H9 (cell line): Measurements from ENCODE around the gene CAMK2N2. TPM values are rescaled to one million over a fixed set of nuclear protein-coding genes. Genes with fewer than 3 reads are reported as not detected.

Experiments
- DNase-seq: peaks from one replicate; pipeline ENCODE4 v3.0.0-alpha.2; 2017
- H2AFZ ChIP-seq: one replicate; pipeline ENCODE4 v1.6.1; 2013; ENCODE audit warnings: mild to moderate bottlenecking, low read length, control low read depth, moderate library complexity
- H2AK5ac ChIP-seq: 2 replicates; pipeline ENCODE4 v1.6.1; 2013; ENCODE audit warnings: low read length, control low read depth, mixed read lengths; ENCODE audit not compliant: insufficient read length
- H2BK120ac ChIP-seq: one replicate; pipeline ENCODE4 v1.6.1; 2013; ENCODE audit warnings: low read depth, mild to moderate bottlenecking, low read length, control low read depth, inconsistent platforms; ENCODE audit not compliant: poor library complexity, severe bottlenecking
- H2BK12ac ChIP-seq: 2 replicates; pipeline ENCODE4 v1.6.1; 2013; ENCODE audit warnings: low read length, control low read depth, mixed read lengths, low read depth; ENCODE audit not compliant: insufficient read length
- H2BK15ac ChIP-seq: 2 replicates; pipeline ENCODE4 v1.6.1; 2013; ENCODE audit warnings: low read depth, low read length, control low read depth
- H2BK20ac ChIP-seq: one replicate; pipeline ENCODE4 v1.6.1; 2013; ENCODE audit warnings: low read depth, mild to moderate bottlenecking, low read length, control low read depth, inconsistent platforms; ENCODE audit not compliant: poor library complexity, severe bottlenecking
- H2BK5ac ChIP-seq: 2 replicates; pipeline ENCODE4 v1.6.1; 2013; ENCODE audit warnings: low read length, control low read depth, mixed read lengths; ENCODE audit not compliant: insufficient read length
- H3K14ac ChIP-seq: 2 replicates; pipeline ENCODE4 v1.6.1; 2013; ENCODE audit warnings: low read length, control low read depth; ENCODE audit not compliant: insufficient read depth
- H3K18ac ChIP-seq: 2 replicates; pipeline ENCODE4 v1.6.1; 2013; ENCODE audit warnings: low read depth, mild to moderate bottlenecking, mixed read lengths, low read length, control low read depth; ENCODE audit not compliant: insufficient read length
- H3K23ac ChIP-seq: 2 replicates; pipeline ENCODE4 v1.6.1; 2013; ENCODE audit warnings: low read length, control low read depth, mixed read lengths, low read depth; ENCODE audit not compliant: insufficient read length
- H3K23me2 ChIP-seq: 2 replicates; pipeline ENCODE4 v1.6.1; 2013; ENCODE audit warnings: low read depth, mild to moderate bottlenecking, mixed read lengths, low read length, control low read depth; ENCODE audit not compliant: insufficient read length, poor library complexity, severe bottlenecking
- H3K27ac ChIP-seq: 2 replicates; pipeline ENCODE4 v1.5.1; 2013; ENCODE audit warnings: low read length, control low read depth, mixed read lengths, low read depth; ENCODE audit not compliant: insufficient read length
- H3K27me3 ChIP-seq: 2 replicates; pipeline ENCODE4 v1.6.1; 2013; ENCODE audit warnings: low read length, control low read depth, inconsistent platforms; ENCODE audit not compliant: insufficient read depth
- H3K4ac ChIP-seq: 2 replicates; pipeline ENCODE4 v1.6.1; 2013; ENCODE audit warnings: low read depth, mild to moderate bottlenecking, control low read depth, inconsistent platforms, low read length, moderate library complexity
- H3K4me1 ChIP-seq: 2 replicates; pipeline ENCODE4 v1.6.1; 2013; ENCODE audit warnings: low read length, control low read depth, inconsistent platforms; ENCODE audit not compliant: insufficient read depth
- H3K4me2 ChIP-seq: 2 replicates; pipeline ENCODE4 v1.6.1; 2013; ENCODE audit warnings: low read length, control low read depth, mixed read lengths; ENCODE audit not compliant: insufficient read length, insufficient read depth
- H3K56ac ChIP-seq: 2 replicates; pipeline ENCODE4 v1.6.1; 2013; ENCODE audit warnings: low read depth, mild to moderate bottlenecking, mixed read lengths, low read length, control low read depth; ENCODE audit not compliant: insufficient read length
- H3K79me1 ChIP-seq: 2 replicates; pipeline ENCODE4 v1.6.1; 2013; ENCODE audit warnings: low read depth, mild to moderate bottlenecking, moderate library complexity, low read length, control low read depth, inconsistent platforms; ENCODE audit not compliant: insufficient read depth, poor library complexity, severe bottlenecking
- H3K79me2 ChIP-seq: 2 replicates; pipeline ENCODE4 v1.6.1; 2013; ENCODE audit warnings: low read length, control low read depth, inconsistent platforms; ENCODE audit not compliant: insufficient read depth
- H3K9ac ChIP-seq: 2 replicates; pipeline ENCODE4 v1.6.1; 2013; ENCODE audit warnings: low read length, control low read depth, mixed read lengths; ENCODE audit not compliant: insufficient read length; ENCODE audit errors: extremely low read depth
- H3K9me3 ChIP-seq: one replicate; pipeline ENCODE4 v1.6.1; 2013; ENCODE audit warnings: low read depth, low read length, inconsistent platforms; ENCODE audit not compliant: control insufficient read depth
- H3T11ph ChIP-seq: one replicate; pipeline ENCODE4 v1.6.1; 2013; ENCODE audit warnings: mild to moderate bottlenecking, low read length, control low read depth, inconsistent platforms
- H4K20me1 ChIP-seq: one replicate; pipeline ENCODE4 v1.6.1; 2013; ENCODE audit not compliant: control insufficient read depth, insufficient read length, insufficient read depth
- H4K5ac ChIP-seq: 2 replicates; pipeline ENCODE4 v1.6.1; 2013; ENCODE audit warnings: low read depth, mild to moderate bottlenecking, mixed read lengths, low read length, control low read depth; ENCODE audit not compliant: insufficient read length
- H4K8ac ChIP-seq: replicated peaks from 2 replicates; pipeline ENCODE4 v1.6.1; 2013; ENCODE audit warnings: low read length, control low read depth, mixed read lengths, low read depth; ENCODE audit not compliant: insufficient read length
- H4K91ac ChIP-seq: 2 replicates; pipeline ENCODE4 v1.6.1; 2013; ENCODE audit warnings: low read depth, mild to moderate bottlenecking, moderate library complexity, mixed read lengths, low read length, control low read depth; ENCODE audit not compliant: insufficient read length
- H3K27ac Mint-ChIP-seq, 3 experiments: 2 replicates in 2 of 3; 3 replicates in 1 of 3; pipeline ENCODE4 v1.8.0; 2020 to 2021; ENCODE audit warnings: mixed read lengths in 3 of 3, mild to moderate bottlenecking in 1 of 3, moderate library complexity in 1 of 3
- H3K27me3 Mint-ChIP-seq: 2 replicates; pipeline ENCODE4 v1.8.0; 2021; ENCODE audit warnings: low read depth, mild to moderate bottlenecking, moderate library complexity, mixed read lengths
- H3K36me3 Mint-ChIP-seq, 3 experiments: 2 replicates in 2 of 3; 3 replicates in 1 of 3; pipeline ENCODE4 v1.8.0; 2020 to 2021; ENCODE audit warnings: low read depth in 3 of 3, mixed read lengths in 3 of 3; ENCODE audit not compliant: insufficient read depth in 1 of 3
- H3K4me1 Mint-ChIP-seq, 2 experiments: 2 replicates each; pipeline ENCODE4 v1.8.0; 2020; ENCODE audit warnings: mixed read lengths in 2 of 2
- H3K4me3 Mint-ChIP-seq, 2 experiments: 2 replicates in 1 of 2; 3 replicates in 1 of 2; pipeline ENCODE4 v1.8.0; 2020 to 2021; ENCODE audit warnings: mild to moderate bottlenecking in 2 of 2, mixed read lengths in 2 of 2, moderate library complexity in 1 of 2
- H3K9me3 Mint-ChIP-seq, 2 experiments: 2 replicates in 1 of 2; 3 replicates in 1 of 2; pipeline ENCODE4 v1.8.0; 2020; ENCODE audit warnings: mild to moderate bottlenecking in 2 of 2, mixed read lengths in 2 of 2, moderate library complexity in 1 of 2
- CTCF ChIP-seq: fragments of 200-600 bp; sonication (generic); conservative IDR thresholded peaks from 3 replicates; pipeline ENCODE4 v1.8.0; 2021; ENCODE audit warnings: antibody characterized with exemption, mild to moderate bottlenecking
- WGBS: extraction: QIAGEN DNeasy Blood & Tissue Kit; methylation state at CpG from one replicate; pipeline ENCODE4 v1.1.7; 2013; ENCODE audit warnings: missing lambda C conversion rate, low lambda C conversion rate, mixed read lengths; ENCODE audit not compliant: insufficient read length; ENCODE audit errors: extremely low coverage; 5-methylcytosine and 5-hydroxymethylcytosine counted together
- total RNA-seq: library from RNA; stranded (reverse); gene quantifications from 2 replicates; pipeline ENCODE4 v1.2.1, GENCODE V29; 2021

Gene CAMK2N2
- total RNA-seq, 1 experiment from 2014 or later = 12.6 TPM

GRCh38 chr3:184228376-184229137, 32.8 kb downstream of the CAMK2N2 start:
- Histone ChIP-seq H2AK5ac (no peak overlapping the region), H3K79me2 (no peaks in the 10 kb centered on the region), H3K9me3 (no peaks in the 10 kb centered on the region), H3K23me2 (peaks cover 15% of the 10 kb centered on the region), H2BK15ac (no peak overlapping the region), H2AFZ (no peak overlapping the region), H2BK20ac (no peak overlapping the region), H3K4ac (no peak overlapping the region), H4K20me1 (no peaks in the 10 kb centered on the region), H2BK120ac (no peak overlapping the region), H3K23ac (no peak overlapping the region), H4K8ac (no peak overlapping the region), H3K18ac (no peak overlapping the region), H3K79me1 (no peaks in the 10 kb centered on the region), H2BK12ac (no peak overlapping the region), H3K14ac (no peak overlapping the region), H3K27me3 (peaks cover 37% of the 10 kb centered on the region), H3K56ac (no peak overlapping the region), H3K4me1 (no peaks in the 10 kb centered on the region), H4K91ac (no peak overlapping the region), H3K4me2 (peak overlapping the region; percentile 65), H4K5ac (no peak overlapping the region), H3K9ac (no peak overlapping the region), H3K27ac (no peak overlapping the region), H3T11ph (no peak overlapping the region), H2BK5ac (no peak overlapping the region)
- no peaks in the 10 kb centered on the region for H3K9me3 Mint-ChIP-seq
- DNase-seq = no peak
- H3K4me1 Mint-ChIP-seq = peaks cover 2 to 6% of the 10 kb centered on the region in 2 experiments
- peaks cover 76% of the 10 kb centered on the region for H3K27me3 Mint-ChIP-seq
- no peak overlapping the region for H3K27ac Mint-ChIP-seq
- no peak for TF ChIP-seq CTCF
- no CpG with 5 or more reads among the region's 12 CpGs for WGBS
- peak overlapping the region; percentile 57 to 77 for H3K4me3 Mint-ChIP-seq
- no peaks in the 10 kb centered on the region for H3K36me3 Mint-ChIP-seq
